ENCODE results near the gene PPP1R3D.
"Not testable (repeated sequence)": the region's sequence is repeated elsewhere in the genome, so short reads cannot be mapped to it uniquely, and the experiment has no call there.

The PPP1R3D gene, protein sequence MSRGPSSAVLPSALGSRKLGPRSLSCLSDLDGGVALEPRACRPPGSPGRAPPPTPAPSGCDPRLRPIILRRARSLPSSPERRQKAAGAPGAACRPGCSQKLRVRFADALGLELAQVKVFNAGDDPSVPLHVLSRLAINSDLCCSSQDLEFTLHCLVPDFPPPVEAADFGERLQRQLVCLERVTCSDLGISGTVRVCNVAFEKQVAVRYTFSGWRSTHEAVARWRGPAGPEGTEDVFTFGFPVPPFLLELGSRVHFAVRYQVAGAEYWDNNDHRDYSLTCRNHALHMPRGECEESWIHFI

DNA sequence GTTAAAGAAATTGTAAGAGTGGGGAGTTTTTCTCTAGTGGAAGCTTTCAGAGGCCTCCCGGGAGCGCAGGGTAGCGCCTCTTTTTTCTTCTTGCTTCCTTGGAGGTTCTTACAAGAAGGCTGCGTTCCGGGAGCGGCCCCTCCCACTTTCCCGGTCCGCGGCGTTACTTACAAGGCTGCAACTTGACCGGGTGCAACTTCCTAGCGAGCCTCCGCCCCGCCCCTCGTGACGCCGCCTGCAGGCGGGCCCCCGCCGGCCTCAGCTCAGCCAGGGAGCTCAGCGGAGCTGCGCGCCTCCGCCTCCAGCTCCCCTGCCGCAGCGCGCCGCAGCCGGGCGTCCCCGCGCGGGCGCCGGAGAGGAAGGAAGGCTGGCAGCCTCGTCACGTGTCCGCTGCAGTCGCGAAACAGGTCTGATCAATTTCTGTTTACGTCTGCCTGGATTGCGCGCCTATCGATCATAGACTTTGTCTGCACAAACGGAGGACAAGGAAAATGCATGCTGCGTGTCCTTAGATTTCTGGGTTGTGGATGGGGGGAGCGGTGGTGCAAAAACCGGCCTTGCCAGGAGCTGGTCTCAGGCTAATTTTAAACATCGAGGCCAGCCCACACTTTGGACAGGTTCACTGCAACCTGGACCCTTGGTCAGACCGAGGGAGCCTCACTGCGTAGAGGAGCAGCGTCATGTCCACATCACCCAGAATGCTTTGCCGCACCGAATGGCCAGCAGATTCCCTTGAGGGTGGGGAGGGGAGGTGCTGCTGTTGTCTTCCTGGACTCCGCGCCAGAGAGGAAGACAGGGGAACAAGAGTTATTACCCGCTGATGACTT, at the start of gene PPP1R3D, which contains the start of gene FAM217B:
Gene PPP1R3D (minus strand): TSS at position 177 of the 827 bp plus-strand sequence. CDS start 374 bp downstream, outside the sequence.
Gene FAM217B (plus strand): TSS at position 261 of the 827 bp plus-strand sequence. CDS start 3,555 bp downstream, outside the sequence.
- DNase-seq (ENCODE audit: low read depth, low spot score), result peak; percentile 97

DNA sequence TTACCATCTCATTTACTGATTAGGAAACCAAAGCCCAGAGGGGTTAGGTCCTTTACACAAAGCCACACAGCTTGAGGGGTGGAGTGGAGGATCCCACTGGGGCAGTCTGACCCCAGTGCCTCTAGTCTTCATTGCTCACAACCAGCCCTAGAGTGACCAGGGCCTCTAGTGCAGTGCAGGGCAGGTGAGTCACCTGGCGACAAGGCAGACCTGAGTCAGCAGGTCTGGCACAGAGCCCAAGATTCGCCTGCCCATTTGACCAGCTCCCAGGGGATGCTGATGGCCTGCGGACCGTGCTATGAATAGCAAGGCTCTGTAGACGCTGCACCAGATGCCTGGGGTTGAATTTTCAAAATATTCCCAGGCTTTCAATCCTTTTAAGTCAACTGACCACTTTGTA, 48.0 kb upstream of the PPP1R3D start:
- no peak for DNase-seq (ENCODE audit: low read depth, low spot score)

DNA sequence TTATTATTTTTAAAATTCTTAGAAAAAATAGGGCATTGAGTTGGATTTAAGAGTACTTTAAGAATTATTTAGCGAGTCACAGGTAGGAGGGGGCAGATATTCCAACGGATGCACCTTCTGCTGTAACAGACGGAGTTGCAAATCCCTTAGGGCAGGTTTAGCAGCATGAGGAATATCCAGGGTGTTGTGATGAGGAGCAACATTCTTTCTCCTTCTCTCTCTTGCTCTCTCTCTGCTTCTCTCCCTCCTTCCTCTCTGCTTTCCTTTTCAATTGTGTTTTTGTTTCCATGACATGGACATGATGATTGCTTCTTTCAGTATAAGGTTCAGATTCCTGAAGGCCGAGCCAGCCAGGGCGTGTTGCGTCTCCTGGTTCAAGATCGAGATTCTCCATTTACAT, 47.0 kb upstream of the PPP1R3D start:
- DNase-seq (ENCODE audit: low read depth, low spot score), result no peak

DNA sequence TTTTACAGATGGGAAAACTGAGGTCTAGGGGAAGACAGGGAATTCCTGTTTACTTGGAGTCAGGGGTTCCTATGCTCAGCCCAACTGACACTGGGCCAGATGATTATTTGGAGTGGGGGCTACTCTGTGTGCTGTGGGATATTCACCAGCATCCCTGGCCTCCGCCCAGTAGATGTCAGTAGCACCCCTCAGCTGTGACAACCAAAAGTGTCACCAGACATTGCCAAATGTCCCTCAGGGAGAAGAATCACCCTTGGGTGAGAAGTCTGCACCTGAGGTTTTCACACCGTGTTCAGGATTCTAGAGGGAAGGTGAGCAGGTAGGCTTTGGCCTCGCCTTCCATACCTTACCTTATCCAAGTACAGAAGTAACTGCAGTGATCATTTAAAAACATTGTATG, 45.8 kb upstream of the PPP1R3D start:
- no peak for DNase-seq (ENCODE audit: low read depth, low spot score)

DNA sequence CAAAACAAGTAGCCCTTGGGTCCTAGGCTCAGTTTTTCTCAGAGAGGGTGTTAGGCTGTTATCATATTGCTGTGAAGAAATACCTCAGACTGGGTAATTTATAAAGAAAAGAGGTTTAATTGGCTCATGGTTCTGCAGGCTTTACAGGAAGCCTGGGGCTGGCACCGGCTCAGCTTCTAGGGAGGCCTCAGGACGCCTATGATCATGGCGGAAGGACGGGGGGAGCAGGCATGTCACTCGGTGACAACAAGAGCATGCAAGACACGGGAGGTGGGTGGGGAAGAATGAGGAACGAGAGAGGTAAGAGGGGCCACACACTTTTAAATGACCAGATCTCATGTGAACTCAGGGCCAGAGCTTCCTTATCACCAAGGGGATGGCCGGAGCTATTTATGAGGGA, 45.1 kb upstream of the PPP1R3D start:
- no peak for DNase-seq (ENCODE audit: low read depth, low spot score)

DNA sequence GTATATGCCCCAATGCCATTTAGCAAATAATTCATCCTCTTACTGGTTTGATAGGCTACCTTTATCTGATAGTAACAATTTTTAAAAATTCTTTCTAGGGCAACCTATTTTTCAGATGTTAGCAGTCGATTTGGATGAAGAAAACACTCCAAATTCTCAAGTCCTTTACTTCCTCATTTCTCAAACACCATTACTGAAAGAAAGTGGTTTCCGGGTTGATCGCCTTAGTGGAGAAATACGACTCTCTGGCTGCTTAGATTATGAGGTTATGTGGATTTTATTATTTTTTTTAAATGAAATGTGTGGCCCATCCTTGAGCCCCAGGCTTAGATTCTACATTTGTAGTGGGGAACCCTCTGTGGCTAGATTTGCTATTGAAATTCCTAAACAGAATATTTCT, 44.4 kb upstream of the PPP1R3D start:
- no peak for DNase-seq (ENCODE audit: low read depth, low spot score)

DNA sequence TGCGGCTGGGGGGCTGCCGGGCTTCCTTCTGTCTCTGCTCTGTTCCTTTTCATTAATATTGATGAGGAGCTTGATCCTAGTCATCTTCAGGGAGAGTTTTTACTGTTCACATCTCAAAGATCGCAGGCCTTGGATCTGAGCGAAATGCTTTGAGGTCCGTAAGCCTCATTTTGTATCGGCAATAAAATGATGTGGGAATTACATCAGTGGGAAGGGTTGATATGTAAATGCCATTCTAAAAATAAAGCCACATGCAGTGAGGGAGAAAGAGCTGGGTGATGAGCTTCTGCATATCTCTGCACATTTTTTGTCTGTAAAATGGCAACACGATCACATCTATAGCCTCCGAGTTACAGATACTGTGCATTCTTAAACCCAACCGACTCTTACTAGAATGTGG, 43.0 kb upstream of the PPP1R3D start:
- no peak for DNase-seq (ENCODE audit: low read depth, low spot score)

DNA sequence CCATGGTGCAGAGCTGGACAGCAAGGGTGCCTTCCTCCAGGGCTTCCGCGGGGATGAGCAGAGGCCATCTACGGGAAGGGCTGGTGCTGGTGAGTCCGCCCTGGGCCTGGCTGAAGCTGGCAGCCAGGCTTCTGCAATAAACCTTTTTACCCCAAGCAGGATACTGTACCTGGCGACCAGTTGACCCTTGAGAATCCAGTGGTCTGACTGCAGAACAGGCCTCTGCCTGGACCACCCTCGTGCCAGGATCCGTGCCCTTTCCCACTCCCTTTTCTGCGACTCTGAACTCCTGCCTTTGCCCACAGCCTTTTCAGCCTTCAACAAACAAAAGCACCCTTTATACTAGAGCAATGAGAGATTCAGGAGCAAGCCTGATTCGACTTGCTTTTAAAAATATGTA, 37.0 kb upstream of the PPP1R3D start:
- no peak for DNase-seq (ENCODE audit: low read depth, low spot score)

DNA sequence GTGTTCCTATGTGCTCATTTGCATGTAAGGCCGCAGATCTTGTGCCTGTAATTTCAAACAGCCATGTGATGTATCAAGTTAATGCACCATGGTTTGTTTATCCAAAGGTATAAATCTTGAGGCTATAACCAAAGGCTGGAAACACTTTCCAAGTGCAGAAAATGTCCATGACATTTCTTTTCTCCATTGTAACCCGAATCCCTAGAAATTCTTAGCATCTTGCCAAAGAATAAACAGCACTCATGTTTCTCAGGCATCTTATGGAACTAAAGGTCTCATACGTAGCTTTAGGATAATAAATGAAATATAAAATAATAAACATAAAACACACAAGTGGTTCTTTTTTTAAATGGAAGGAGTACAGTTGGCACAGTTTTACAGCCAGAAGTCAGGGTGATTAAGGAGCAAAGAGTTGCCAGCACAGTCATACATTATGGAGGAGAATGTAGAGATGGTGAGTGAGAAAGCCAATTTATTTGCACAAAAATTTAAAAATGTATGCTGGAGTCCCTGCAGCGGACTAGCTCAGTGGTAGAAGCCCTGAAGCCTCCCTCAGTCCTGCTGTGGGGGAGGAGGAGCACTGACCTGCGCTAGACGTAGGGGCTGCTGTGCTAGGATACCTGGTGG, 36.2 kb upstream of the PPP1R3D start:
- no peak for DNase-seq (ENCODE audit: low read depth, low spot score)

DNA sequence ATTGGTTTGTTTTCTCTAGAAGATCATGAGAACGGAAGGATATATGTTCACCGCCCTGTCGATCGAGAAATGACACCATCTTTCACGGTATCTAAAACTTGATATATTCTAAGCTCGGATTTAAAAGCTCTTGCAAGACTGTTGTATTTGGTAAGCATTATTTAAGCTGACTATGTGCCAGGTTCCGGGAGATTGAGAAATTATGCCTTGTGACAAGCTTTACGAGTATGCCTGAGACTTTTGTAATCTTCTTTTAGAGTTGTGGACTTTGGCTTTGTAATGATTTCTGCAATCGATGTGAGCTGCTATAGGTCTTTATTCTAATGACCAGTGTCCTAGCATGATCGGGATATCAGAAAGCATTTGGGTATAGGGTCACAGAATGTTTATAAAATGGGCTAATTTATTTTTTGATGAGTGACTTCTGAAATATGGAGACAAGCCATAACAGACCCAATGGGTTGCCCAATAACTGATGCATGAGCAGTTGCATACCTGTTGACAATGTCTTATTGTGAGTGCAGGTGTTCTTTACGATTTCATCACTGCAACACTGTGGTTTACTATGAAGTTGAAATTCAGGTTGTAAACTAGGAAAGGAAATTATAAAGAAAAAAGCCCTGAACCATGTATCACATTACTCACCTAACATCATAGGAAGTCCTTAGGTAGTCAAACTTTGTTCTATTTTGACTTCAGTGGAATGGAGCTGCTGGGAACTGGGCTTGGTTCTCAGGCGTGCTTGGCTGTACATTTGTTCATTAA, 32.1 kb upstream of the PPP1R3D start:
- no peak for DNase-seq (ENCODE audit: low read depth, low spot score)

DNA sequence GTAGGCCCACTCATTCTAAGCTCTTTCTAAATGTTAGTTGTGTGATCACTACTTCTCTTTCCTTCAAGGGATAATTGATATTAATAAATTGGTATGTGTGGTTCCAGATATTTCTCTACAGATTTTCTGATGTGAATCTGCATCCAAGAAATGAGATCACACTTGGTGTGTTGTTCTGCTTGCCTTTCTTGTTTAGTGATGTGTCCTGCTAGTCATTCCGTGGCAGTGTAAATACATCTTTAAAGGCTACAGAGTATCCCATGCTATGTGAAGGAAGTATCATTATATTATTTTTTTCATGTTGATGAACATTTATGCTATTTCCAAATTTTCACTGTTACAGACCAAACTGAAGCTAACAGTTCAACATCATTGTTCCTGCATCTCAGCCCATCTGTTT, 31.3 kb upstream of the PPP1R3D start:
- no peak for DNase-seq (ENCODE audit: low read depth, low spot score)

DNA sequence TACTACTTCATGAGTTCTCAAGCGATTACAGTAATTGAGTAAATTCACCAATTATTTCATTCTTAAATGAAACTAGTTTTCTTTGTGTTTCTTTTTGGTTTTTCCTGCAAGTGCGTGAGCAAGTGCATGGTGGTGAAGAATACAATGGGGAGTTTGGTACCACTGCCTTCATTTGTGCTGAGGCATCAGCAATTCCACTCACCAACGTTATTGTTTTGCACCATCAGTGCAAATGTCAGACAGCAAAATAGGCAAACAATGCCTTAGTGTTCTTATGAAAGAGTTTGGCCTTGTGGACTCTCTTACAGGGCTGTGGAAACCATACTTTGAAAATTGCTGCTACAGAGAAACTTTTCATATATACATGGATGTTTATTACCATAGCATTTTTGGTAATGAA, 26.3 kb upstream of the PPP1R3D start:
- no peak for DNase-seq (ENCODE audit: low read depth, low spot score)

DNA sequence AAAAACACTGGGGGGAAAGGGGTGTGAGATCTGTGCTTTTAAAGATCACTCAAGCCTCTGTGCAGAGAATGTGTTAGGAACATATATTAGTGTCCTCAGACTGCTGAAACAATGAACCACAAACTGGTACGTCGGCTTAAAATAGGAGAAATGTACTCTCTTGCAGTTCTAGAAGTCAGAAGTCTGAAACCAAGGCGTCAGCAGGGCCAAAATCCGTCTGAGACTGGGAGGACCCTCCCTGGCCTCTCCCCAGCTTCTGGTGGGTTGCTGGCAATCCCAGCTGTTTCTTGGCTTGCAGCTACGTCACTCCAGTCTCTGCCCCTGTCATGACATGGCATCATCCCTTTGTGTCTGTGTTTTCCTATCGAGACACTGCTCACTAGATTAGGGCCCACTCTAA, 22.1 kb upstream of the PPP1R3D start:
- no peak for DNase-seq (ENCODE audit: low read depth, low spot score)

DNA sequence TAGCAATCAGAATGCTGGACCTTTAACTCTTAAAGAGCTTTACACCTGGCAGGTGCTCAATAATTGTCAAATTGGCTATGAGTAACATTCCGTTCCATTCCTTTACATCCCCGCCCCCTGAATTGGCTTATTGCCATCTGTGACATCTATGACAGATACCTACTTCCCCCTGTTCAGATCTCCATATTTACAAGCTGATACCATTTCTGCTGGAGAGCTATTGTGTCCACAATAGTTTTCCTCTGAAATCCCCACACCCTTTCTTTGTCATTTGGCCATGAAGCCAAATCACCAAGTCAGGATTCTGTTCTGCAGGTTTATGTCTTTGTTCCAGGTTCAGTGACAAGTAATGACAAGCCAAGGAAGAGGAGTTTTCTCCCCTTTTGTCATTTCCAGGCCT, 21.3 kb upstream of the PPP1R3D start:
- no peak for DNase-seq (ENCODE audit: low read depth, low spot score)

DNA sequence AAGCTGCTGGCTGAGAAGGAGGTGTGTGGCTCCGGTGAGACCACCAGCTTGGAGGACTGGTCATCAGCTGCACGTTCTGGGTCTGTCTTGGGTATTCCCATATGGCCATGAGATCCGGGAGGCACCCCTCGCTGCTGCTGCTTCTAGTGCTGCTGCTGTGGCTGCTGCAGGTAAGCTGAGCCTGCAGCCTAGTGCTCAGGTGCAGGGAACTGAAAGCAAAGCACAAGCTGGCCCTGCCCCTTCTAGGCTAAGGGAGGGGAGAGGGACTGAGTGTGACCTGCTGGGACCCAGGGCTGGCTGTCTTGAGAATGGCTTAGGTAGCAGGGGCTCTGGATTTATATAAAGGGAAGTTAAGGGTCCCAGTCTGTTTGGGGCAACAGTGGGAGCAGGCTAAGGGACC, 18.5 kb upstream of the PPP1R3D start:
- no peak for DNase-seq (ENCODE audit: low read depth, low spot score)

DNA sequence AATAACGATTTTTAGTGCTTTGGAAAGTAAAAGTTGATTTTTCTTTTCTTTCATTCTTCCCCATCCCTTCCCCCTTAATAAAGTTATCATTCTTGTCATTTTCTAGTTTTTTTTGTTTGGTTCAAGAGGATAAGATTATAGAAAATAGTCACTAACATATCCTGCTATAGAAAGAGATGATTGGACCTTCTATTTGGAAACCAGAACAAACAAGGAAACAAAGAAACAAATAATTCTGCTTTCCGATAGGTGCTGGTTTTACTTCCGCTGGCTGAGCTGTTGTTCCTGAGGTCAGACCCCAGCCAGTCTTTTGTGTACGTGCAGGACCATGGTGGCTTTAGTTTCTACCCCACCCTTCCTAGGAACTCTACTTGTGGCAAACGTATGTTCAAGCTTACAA, 18.0 kb upstream of the PPP1R3D start, which contains the start of gene CDH26:
Gene CDH26 (plus strand): TSS at position 301 of the 400 bp plus-strand sequence. CDS start 304 bp downstream, outside the sequence.
- DNase-seq (ENCODE audit: low read depth, low spot score), result no peak

DNA sequence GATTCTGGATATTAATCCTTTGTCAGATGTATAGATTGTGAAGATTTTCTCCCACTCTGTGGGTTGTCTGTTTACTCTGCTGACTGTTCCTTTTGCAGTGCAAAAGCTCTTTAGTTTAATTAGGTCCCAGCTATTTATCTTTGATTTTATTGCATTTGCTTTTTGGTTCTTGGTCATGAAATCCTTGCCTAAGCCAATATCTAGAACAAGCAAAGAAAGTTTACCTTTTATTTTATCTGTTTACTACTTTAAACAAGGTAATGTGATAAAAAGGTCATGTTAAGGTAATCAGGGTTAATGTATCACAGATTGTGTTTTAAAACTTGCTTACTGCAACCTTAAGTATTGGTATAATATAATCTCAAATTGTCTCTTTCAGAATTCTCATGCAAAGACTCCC, 17.5 kb upstream of the PPP1R3D start:
- DNase-seq (ENCODE audit: low read depth, low spot score), result not testable (repeated sequence)

DNA sequence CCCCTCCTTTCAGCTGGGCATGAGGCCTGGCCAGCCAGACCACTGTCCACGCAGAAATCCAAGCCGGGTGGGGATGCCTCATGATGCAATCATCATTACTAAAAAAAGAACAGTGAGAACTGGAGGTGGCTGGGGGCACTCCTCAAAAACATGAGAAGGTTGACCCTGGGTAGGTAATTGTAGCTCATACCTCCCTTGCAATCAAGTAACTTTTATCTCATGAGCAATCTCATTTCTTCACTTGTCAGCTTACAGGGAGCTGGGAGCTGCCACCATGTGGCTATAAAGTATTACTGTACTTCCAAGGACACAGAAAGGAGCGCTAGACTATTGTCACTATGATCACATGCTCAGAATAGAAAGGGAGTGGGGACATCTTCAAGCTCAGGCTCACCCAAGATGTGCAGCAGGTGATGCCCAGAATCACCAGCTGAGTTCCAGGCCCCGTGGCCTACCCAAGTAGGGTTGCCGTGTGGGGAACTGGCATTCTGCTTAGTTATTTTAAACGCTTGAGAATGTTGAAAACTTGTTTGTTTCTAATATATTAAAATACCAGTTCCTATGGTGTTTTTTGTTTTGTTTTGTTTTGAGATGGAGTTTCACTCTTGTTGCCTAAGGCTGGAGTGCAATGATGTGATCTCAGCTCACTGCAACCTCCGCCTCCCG, 15.2 kb upstream of the PPP1R3D start:
- no peak for DNase-seq (ENCODE audit: low read depth, low spot score)

DNA sequence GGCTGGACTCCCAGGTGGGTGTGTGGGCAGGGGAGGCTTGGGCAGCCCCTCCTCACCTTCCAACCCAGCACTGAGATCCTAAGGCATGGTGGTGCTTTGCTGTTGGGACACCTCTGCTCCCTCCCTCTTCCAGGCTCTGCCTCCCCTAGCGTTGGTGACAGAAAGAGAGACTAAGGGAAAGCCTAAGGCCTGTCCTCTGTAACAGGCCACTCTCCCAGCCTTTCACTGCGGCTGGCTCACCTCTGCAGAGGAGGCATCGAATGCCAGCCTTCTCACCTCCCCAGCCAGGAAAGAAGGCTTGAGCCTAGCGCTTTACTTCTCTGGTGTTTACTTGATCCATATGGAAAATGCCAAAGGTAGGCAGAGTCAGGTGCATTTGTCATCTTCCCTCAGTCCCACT, 14.6 kb upstream of the PPP1R3D start:
- DNase-seq (ENCODE audit: low read depth, low spot score), result no peak

DNA sequence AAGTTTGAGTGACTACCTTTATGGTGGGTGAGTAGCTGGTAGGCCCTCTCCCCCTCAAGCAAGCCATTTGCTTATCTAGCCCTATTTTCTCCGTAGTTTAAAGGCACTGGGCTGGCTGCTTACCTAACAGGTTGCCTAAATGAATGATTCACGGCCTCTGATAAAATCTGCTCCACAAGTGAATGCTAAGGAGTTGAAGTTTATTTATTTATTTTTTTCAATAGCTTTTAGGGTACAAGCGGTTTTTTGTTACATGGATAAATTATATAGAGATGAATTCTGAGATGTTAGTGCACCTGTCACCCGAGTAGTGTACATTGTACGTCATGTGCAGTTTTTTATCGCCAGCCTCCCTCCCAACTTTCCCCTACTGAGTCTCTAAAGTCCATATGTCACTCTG, 9.8 kb upstream of the PPP1R3D start:
- no peak for DNase-seq (ENCODE audit: low read depth, low spot score)

Measured in ELF-1 (cell line).